GM23338 (cell line): ENCODE results near the gene NDEL1. TPM values are rescaled to one million over a fixed set of nuclear protein-coding genes. Genes with fewer than 3 reads are reported as not detected.

Experiments
- ATAC-seq: fragments of 200-7000 bp; cut with Tn5 transposase; 3 replicates; pipeline ENCODE4 v1.9.1; 2020
- DNase-seq: peaks from one replicate; pipeline ENCODE4 v3.0.0-alpha.2; 2015; ENCODE audit warnings: low spot score
- H2AFZ ChIP-seq: fragments of 200-600 bp; sonication (generic); 2 replicates; pipeline ENCODE4 v1.8.0; 2016; ENCODE audit warnings: antibody characterized with exemption, mild to moderate bottlenecking, moderate library complexity
- H3F3A ChIP-seq: fragments of 200-600 bp; sonication (generic); replicated peaks from 2 replicates; pipeline ENCODE4 v1.8.0; 2017; ENCODE audit warnings: antibody characterized with exemption, mixed run types, low read depth
- H3K27ac ChIP-seq: fragments of 200-600 bp; sonication (generic); 2 replicates; pipeline ENCODE4 v1.6.1; 2016; ENCODE audit warnings: low read depth
- H3K27me3 ChIP-seq: fragments of 200-600 bp; sonication (generic); 2 replicates; pipeline ENCODE4 v1.8.0; 2016; ENCODE audit warnings: mild to moderate bottlenecking, mixed run types, moderate library complexity; ENCODE audit not compliant: insufficient read depth
- H3K36me3 ChIP-seq: fragments of 200-600 bp; sonication (generic); 2 replicates; pipeline ENCODE4 v1.8.0; 2016; ENCODE audit warnings: mild to moderate bottlenecking; ENCODE audit not compliant: insufficient read depth
- H3K4me1 ChIP-seq: fragments of 200-600 bp; sonication (generic); 2 replicates; pipeline ENCODE4 v1.8.0; 2016; ENCODE audit warnings: mild to moderate bottlenecking, moderate library complexity; ENCODE audit not compliant: insufficient read depth
- H3K4me2 ChIP-seq: fragments of 200-600 bp; sonication (generic); 2 replicates; pipeline ENCODE4 v1.7.1; 2017; ENCODE audit warnings: mixed run types
- H3K4me3 ChIP-seq: fragments of 200-600 bp; sonication (generic); 2 replicates; pipeline ENCODE4 v1.6.1; 2016; ENCODE audit warnings: mixed run types
- H3K79me2 ChIP-seq: fragments of 200-600 bp; sonication (generic); replicated peaks from 2 replicates; pipeline ENCODE4 v1.8.0; 2017; ENCODE audit warnings: mild to moderate bottlenecking; ENCODE audit not compliant: insufficient read depth
- H3K9me2 ChIP-seq: fragments of 200-600 bp; sonication (generic); 2 replicates; pipeline ENCODE4 v1.8.0; 2017; ENCODE audit not compliant: insufficient read depth
- H4K20me1 ChIP-seq: fragments of 200-600 bp; sonication (generic); replicated peaks from 2 replicates; pipeline ENCODE4 v1.8.0; 2017; ENCODE audit warnings: mild to moderate bottlenecking; ENCODE audit not compliant: insufficient read depth
- H3K27ac Mint-ChIP-seq: 2 replicates; pipeline ENCODE4 v1.8.0; 2020; ENCODE audit warnings: inconsistent platforms, mild to moderate bottlenecking, moderate library complexity, mixed read lengths
- H3K27me3 Mint-ChIP-seq: 3 replicates; pipeline ENCODE4 v1.8.0; 2022; ENCODE audit warnings: low read depth, mild to moderate bottlenecking, moderate library complexity, mixed read lengths, inconsistent platforms; ENCODE audit not compliant: insufficient read depth, poor library complexity
- H3K36me3 Mint-ChIP-seq: 3 replicates; pipeline ENCODE4 v1.8.0; 2021; ENCODE audit warnings: low read depth, mild to moderate bottlenecking, inconsistent platforms, moderate library complexity, mixed read lengths
- H3K4me1 Mint-ChIP-seq: 3 replicates; pipeline ENCODE4 v1.8.0; 2020; ENCODE audit warnings: mild to moderate bottlenecking, inconsistent platforms, mixed read lengths
- H3K4me3 Mint-ChIP-seq: 3 replicates; pipeline ENCODE4 v1.8.0; 2021; ENCODE audit warnings: moderate library complexity, mild to moderate bottlenecking, inconsistent platforms, mixed read lengths
- H3K9me3 Mint-ChIP-seq: 3 replicates; pipeline ENCODE4 v1.8.0; 2020; ENCODE audit warnings: moderate library complexity, mild to moderate bottlenecking, inconsistent platforms, mixed read lengths
- CREB1 ChIP-seq: fragments of 250-450 bp; sonication (Bioruptor Pico); IDR thresholded peaks from 2 replicates; pipeline ENCODE4 v1.5.0; 2020; ENCODE audit warnings: low read depth, mild to moderate bottlenecking, moderate library complexity
- ETS1 ChIP-seq: IDR thresholded peaks from 2 replicates; pipeline ENCODE4 v1.6.1; 2016; ENCODE audit warnings: antibody characterized with exemption
- EZH2 ChIP-seq: fragments of 200-600 bp; sonication (generic); IDR thresholded peaks from one replicate; pipeline ENCODE4 v1.8.0; 2017; ENCODE audit warnings: antibody characterized with exemption, mild to moderate bottlenecking, low read depth; ENCODE audit not compliant: unreplicated experiment
- EZH2phosphoT487 ChIP-seq: fragments of 200-600 bp; sonication (generic); IDR thresholded peaks from one replicate; pipeline ENCODE4 v1.8.1; 2018; ENCODE audit warnings: antibody characterized with exemption; ENCODE audit not compliant: unreplicated experiment
- JUNB ChIP-seq: IDR thresholded peaks from one replicate; pipeline ENCODE4 v1.6.1; 2016; ENCODE audit warnings: antibody characterized with exemption; ENCODE audit not compliant: unreplicated experiment
- NANOG ChIP-seq: IDR thresholded peaks from 2 replicates; pipeline ENCODE4 v1.6.1; 2016; ENCODE audit warnings: antibody characterized with exemption, borderline replicate concordance
- POLR2AphosphoS5 ChIP-seq: IDR thresholded peaks from 2 replicates; pipeline ENCODE4 v1.6.1; 2016; ENCODE audit warnings: antibody characterized with exemption, low read depth
- REST ChIP-seq: IDR thresholded peaks from one replicate; pipeline ENCODE4 v1.6.1; 2018; ENCODE audit warnings: antibody characterized with exemption; ENCODE audit not compliant: unreplicated experiment
- STAT1 ChIP-seq: IDR thresholded peaks from one replicate; pipeline ENCODE4 v1.6.1; 2016; ENCODE audit warnings: antibody characterized with exemption; ENCODE audit not compliant: unreplicated experiment
- ZNF114 ChIP-seq: fragments of 250-450 bp; sonication (Bioruptor Pico); IDR thresholded peaks from 2 replicates; pipeline ENCODE4 v1.5.0; 2020; ENCODE audit warnings: mild to moderate bottlenecking, moderate library complexity
- ZNF331 ChIP-seq: fragments of 250-450 bp; sonication (Bioruptor Pico); IDR thresholded peaks from 2 replicates; pipeline ENCODE4 v1.5.0; 2020; ENCODE audit warnings: low read depth, mild to moderate bottlenecking, moderate library complexity
- ZNF462 ChIP-seq: fragments of 250-450 bp; sonication (Bioruptor Pico); IDR thresholded peaks from 2 replicates; pipeline ENCODE4 v1.5.0; 2020; ENCODE audit warnings: mild to moderate bottlenecking, moderate library complexity
- polyA plus RNA-seq: library from polyadenylated mRNA; unstranded; fragments of >200 nt; fragmentation: Nextera tagmentation; extraction: Ambion mirVana; gene quantifications from 2 replicates; pipeline ENCODE4 v1.2.1, GENCODE V29; 2016
- total RNA-seq: library from RNA; depleted of rRNA; stranded (reverse); fragments of >200 nt; shearing (Covaris generic); gene quantifications from 2 replicates; pipeline ENCODE4 v1.2.3, GENCODE V29; 2014
- TF ChIP-seq, protein P1 (sequence below), 2 experiments: fragments of 200-600 bp in 1 of 2; sonication (generic) in 1 of 2; conservative IDR thresholded peaks; 2 replicates each; pipeline versions ENCODE4 v1.5.1 to v1.6.1; 2016 to 2017; ENCODE audit warnings: antibody characterized with exemption in 2 of 2, low read depth in 2 of 2, mild to moderate bottlenecking in 2 of 2, moderate library complexity in 1 of 2

Gene NDEL1
- total and polyA plus RNA-seq, 2 experiments from 2014 or later: 21.2 to 26.0 TPM

GRCh38 chr17:8477171-8477570, 41.5 kb downstream of the NDEL1 start:
- Mint-ChIP-seq H3K4me1 (no peaks in the 10 kb centered on the region), H3K27me3 (peaks cover 12% of the 10 kb centered on the region), H3K4me3 (no peak overlapping the region), H3K36me3 (peaks cover 94% of the 10 kb centered on the region), H3K27ac (no peak overlapping the region), H3K9me3 (no peaks in the 10 kb centered on the region)
- Histone ChIP-seq H3F3A (peaks cover 18% of the 10 kb centered on the region; the same call in 1 of the 2 replicates), H3K27me3 (no peaks in the 10 kb centered on the region), H3K4me3 (no peak overlapping the region), H3K79me2 (no peaks in the 10 kb centered on the region), H2AFZ (no peak overlapping the region), H3K9me2 (no peaks in the 10 kb centered on the region), H3K27ac (no peak overlapping the region), H3K4me2 (no peak overlapping the region), H4K20me1 (peaks cover 13% of the 10 kb centered on the region), H3K36me3 (peaks cover 59% of the 10 kb centered on the region), H3K4me1 (no peaks in the 10 kb centered on the region)
- ATAC-seq: no peak
- TF ChIP-seq CREB1 (CRISPR knock-in tag) (no peak), ZNF462 (CRISPR knock-in tag) (no peak), EZH2phosphoT487 (no peak), POLR2AphosphoS5 (no peak), NANOG (no peak), STAT1 (no peak), JUNB (no peak), REST (no peak), ZNF331 (CRISPR knock-in tag) (no peak), EZH2 (no peak), ZNF114 (CRISPR knock-in tag) (no peak), ETS1 (no peak)
- TF ChIP-seq, protein P1, sequence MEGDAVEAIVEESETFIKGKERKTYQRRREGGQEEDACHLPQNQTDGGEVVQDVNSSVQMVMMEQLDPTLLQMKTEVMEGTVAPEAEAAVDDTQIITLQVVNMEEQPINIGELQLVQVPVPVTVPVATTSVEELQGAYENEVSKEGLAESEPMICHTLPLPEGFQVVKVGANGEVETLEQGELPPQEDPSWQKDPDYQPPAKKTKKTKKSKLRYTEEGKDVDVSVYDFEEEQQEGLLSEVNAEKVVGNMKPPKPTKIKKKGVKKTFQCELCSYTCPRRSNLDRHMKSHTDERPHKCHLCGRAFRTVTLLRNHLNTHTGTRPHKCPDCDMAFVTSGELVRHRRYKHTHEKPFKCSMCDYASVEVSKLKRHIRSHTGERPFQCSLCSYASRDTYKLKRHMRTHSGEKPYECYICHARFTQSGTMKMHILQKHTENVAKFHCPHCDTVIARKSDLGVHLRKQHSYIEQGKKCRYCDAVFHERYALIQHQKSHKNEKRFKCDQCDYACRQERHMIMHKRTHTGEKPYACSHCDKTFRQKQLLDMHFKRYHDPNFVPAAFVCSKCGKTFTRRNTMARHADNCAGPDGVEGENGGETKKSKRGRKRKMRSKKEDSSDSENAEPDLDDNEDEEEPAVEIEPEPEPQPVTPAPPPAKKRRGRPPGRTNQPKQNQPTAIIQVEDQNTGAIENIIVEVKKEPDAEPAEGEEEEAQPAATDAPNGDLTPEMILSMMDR (conservative IDR thresholded peaks at IDR 0.05; ENCODE audit: low read depth in 2 of 2): no peak
- no peak for DNase-seq
